ENCODE data around the gene C11orf21. TPM values are rescaled to one million over a fixed set of nuclear protein-coding genes. Genes with fewer than 3 reads are reported as not detected.
"Not testable (repeated sequence)": the region's sequence is repeated elsewhere in the genome, so short reads cannot be mapped to it uniquely, and the experiment has no call there.

The C11orf21 gene
- total RNA-seq, 2 donors from 2014 or later: 7.2 to 7.6 TPM

DNA sequence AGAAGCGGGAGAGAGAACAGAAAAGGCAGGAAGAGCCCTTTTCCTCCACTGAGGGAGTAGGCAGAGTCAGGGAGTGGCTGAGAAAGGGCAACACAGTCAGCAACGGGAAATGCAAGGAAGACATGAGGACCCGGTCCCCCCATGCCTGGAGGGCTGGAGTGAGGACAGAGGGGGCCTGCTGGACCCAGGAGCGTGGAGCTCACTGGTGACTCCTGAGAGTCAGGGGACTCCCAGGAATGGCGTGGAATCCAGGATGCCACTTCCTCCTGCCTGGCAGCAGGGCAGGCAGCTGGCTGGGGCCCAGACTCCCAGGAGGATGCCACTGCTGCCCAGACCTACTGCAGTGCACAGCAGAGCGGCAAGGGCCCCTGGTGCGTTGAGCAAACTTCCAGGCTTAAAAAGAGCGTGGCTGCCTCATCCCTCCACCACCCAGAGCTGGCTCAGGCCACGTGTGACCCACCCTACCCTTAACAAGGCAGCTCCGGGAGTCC, 11.3 kb downstream of the C11orf21 start:
- Mint-ChIP-seq H3K27me3 (no peaks in the 10 kb centered on the region), H3K27ac (no peak overlapping the region)
- DNase-seq (ENCODE audit: low spot score): peak; percentile 40

DNA sequence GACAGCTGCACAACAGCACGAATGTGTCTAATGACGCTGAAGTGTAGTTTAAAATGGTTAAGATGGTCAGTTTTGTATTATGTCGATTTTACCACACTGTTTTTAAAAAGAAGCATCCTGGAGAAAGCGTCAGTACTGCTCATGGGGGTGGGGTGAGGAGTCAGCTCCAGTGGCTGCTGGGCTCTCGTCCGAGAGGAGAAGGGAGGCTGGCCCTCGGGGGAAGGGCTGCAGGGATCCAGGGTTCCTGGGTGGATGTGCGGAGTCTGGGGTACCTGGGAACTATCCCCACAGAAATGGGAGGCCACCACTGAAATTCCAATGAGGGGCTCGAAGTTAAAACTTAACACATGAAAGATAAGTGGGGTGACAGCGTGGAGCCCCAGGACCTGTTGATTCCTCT, 11.9 kb downstream of the C11orf21 start:
- H3K27ac Mint-ChIP-seq: no peak overlapping the region
- H3K9me3 Mint-ChIP-seq: no peaks in the 10 kb centered on the region
- DNase-seq (ENCODE audit: low spot score) (peak; percentile 37), ATAC-seq (no peak)
- no peaks in the 10 kb centered on the region for H3K27me3 Mint-ChIP-seq
- H3K4me1 Mint-ChIP-seq (ENCODE audit: low read depth in 2 of 2): peaks cover 21 to 39% of the 10 kb centered on the region in 2 donors
- no peak overlapping the region for H3K4me3 Mint-ChIP-seq
- H3K36me3 Mint-ChIP-seq: peaks cover 5% of the 10 kb centered on the region

More for the DNA sequence above, 11.3 kb downstream of the C11orf21 start:
- Mint-ChIP-seq H3K36me3 (no peaks in the 10 kb centered on the region), H3K4me3 (no peak overlapping the region), H3K4me1 (ENCODE audit: low read depth in 2 of 2) (peaks cover 22 to 41% of the 10 kb centered on the region in 2 donors), H3K9me3 (no peaks in the 10 kb centered on the region)
- ATAC-seq: no peak

DNA sequence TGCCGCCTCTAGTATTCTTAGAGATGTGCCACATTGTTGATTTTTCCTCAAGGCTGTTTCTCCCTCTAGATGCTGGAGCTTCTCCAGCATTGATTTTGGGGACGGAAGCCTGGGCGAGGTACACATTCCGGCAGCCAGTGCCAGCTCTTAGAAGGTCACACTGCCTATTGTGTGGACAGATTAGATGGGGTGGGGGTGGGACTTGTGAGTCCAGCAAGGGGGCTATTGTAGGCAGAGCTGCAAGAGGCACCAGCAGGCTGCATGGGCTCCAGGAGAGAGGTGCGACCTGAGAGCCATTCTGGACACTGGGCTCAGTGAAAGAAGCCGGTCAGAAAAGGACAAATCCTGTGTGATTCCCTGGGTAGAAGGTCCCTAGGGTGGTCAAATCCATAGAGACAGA, 12.4 kb downstream of the C11orf21 start:
- DNase-seq (ENCODE audit: low spot score): peak; percentile 29
- H3K4me3 Mint-ChIP-seq: no peak overlapping the region
- H3K4me1 Mint-ChIP-seq (ENCODE audit: low read depth in 2 of 2): peaks cover 16 to 35% of the 10 kb centered on the region in 2 donors
- H3K27me3 Mint-ChIP-seq: no peaks in the 10 kb centered on the region
- H3K36me3 Mint-ChIP-seq: peaks cover 6% of the 10 kb centered on the region
- no peaks in the 10 kb centered on the region for H3K9me3 Mint-ChIP-seq
- no peak for ATAC-seq
- H3K27ac Mint-ChIP-seq: no peak overlapping the region

DNA sequence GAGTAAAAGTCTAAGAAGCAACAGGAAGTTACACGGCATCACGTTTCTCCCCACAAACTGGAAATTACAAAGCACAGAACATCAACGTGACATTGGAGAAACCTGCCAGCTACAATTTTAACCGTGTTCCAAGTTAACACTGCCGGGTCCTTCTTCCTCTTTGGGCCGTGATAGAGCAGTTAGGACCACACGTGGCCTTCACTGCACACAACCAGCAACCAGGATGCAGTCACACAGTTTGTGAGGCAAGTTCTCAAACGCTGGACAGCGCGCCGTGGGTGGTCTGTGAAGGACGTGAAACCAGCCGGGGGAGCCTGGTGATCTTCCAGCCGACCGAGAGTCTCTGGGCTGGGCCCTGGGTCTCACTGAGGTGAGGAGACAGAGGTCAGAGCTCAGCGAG, 14.6 kb downstream of the C11orf21 start:
- ATAC-seq (no peak), DNase-seq (ENCODE audit: low spot score) (peak; percentile 25)
- H3K4me3 Mint-ChIP-seq: no peak overlapping the region
- peaks cover 3% of the 10 kb centered on the region for H3K9me3 Mint-ChIP-seq
- H3K27ac Mint-ChIP-seq: no peak overlapping the region
- peaks cover 10% of the 10 kb centered on the region for H3K36me3 Mint-ChIP-seq
- no peaks in the 10 kb centered on the region for H3K27me3 Mint-ChIP-seq
- peaks cover 12 to 23% of the 10 kb centered on the region in 2 donors for H3K4me1 Mint-ChIP-seq (ENCODE audit: low read depth in 2 of 2)

DNA sequence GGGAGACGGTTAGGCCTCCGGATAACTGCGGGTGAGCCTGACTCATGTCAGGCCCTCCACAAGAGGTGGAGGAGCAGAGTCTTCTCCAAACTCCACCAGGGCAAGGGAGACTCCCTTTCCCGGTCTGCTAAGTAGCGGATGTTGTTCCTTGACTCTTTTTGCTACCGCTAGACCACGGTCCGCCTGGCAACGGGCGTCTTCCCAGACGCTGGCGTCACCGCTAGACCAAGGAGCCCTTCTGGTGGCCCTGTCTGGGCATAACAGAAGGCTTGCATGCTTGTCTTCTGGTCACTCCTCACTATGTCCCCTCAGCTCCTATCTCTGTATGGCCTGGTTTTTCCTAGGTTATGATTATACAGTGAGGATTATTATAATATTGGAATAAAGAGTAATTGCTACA, 15.4 kb downstream of the C11orf21 start:
- DNase-seq (ENCODE audit: low spot score): peak; percentile 37
- not testable (repeated sequence) for H3K4me3 Mint-ChIP-seq, H3K27me3 Mint-ChIP-seq, H3K27ac Mint-ChIP-seq, ATAC-seq, H3K9me3 Mint-ChIP-seq
- Mint-ChIP-seq H3K36me3 (peaks cover 11% of the 10 kb centered on the region), H3K4me1 (ENCODE audit: low read depth in 2 of 2) (peaks cover 12 to 23% of the 10 kb centered on the region in 2 donors)

DNA sequence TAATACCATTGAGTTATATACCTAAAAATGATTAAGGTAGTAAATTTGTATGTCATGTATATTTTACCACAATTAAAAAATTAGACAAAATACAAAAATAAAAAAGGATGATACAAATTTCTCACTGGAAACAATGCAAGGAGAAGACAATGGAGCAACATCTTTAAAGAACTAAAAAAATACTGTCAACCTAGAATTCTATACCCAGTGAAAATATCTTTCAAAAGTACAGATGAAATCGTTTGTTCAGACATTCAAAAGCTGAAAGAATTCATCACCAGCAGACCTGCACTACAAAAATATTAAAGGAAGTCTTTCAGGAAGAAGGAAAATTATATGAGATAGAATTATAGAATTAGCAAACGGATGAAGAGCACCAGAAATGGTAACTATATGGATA, 21.5 kb downstream of the C11orf21 start:
- peaks cover 5 to 13% of the 10 kb centered on the region in 2 donors for H3K4me1 Mint-ChIP-seq (ENCODE audit: low read depth in 2 of 2)
- no peak overlapping the region for H3K27ac Mint-ChIP-seq
- no peak for DNase-seq (ENCODE audit: low spot score)
- H3K9me3 Mint-ChIP-seq: peaks cover 7% of the 10 kb centered on the region
- peaks cover 0 to 7% of the 10 kb centered on the region in 2 donors for H3K27me3 Mint-ChIP-seq
- peaks cover 25% of the 10 kb centered on the region for H3K36me3 Mint-ChIP-seq
- ATAC-seq: no peak
- no peak overlapping the region for H3K4me3 Mint-ChIP-seq

DNA sequence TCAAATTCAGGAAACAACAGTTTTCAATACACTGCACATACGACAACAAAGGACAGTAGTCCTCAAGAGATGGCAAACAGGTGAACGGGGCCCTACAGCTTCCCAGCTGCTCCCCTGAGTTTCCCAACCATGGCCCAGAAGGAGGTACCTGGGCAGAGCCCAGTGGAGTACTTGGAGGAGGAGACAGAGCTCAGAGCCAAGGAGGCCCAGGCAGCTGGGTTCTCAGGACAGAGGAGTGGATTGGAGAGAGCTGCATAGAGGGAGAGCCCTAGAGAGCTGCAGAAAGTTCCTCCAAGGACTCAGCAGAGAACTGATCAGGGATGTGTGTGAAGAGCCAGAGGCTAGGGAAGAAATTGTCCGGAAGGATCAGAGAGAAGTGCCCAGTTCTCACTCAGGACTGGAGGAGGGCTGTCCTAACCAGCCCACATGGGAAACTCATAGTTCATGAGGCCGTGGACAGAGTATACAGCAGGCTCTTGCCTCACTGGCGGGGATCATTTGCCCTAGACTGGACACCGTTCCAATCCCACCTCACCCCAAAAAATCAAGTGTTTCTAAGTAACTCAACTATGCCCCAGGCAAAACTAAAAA, 23.7 kb downstream of the C11orf21 start:
- Mint-ChIP-seq H3K4me1 (ENCODE audit: low read depth in 2 of 2) (peaks cover 5 to 13% of the 10 kb centered on the region in 2 donors), H3K9me3 (peaks cover 7% of the 10 kb centered on the region), H3K27ac (peak overlapping the region in 1 of 2 donors; percentile 10), H3K36me3 (peaks cover 21% of the 10 kb centered on the region), H3K27me3 (peaks cover 3 to 7% of the 10 kb centered on the region in 2 donors), H3K4me3 (no peak overlapping the region)
- DNase-seq (ENCODE audit: low spot score) (no peak), ATAC-seq (no peak)

DNA sequence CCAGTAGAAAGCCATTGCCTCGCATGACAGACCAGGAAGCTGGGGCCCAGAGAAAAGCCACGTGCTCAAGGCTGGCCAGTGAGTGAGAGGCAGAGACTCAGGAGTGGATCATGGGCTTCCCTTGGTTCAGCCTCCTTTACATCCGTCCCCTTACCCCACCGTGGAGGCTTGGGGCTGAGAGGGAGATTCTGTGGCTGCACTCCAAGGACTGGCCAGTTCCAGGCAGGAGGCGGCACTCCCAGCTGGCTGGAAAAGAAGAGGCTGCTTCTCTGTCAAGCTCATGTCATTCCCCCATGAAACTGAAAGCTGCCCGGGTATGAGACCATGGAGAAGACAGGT, 24.7 kb downstream of the C11orf21 start:
- Mint-ChIP-seq H3K27ac (no peak overlapping the region), H3K27me3 (peaks cover 6 to 7% of the 10 kb centered on the region in 2 donors), H3K4me1 (ENCODE audit: low read depth in 2 of 2) (peaks cover 5 to 13% of the 10 kb centered on the region in 2 donors), H3K36me3 (peaks cover 15% of the 10 kb centered on the region), H3K4me3 (no peak overlapping the region), H3K9me3 (peaks cover 5% of the 10 kb centered on the region)
- DNase-seq (ENCODE audit: low spot score) (no peak), ATAC-seq (peak in 1 of 2 donors; percentile 46)

DNA sequence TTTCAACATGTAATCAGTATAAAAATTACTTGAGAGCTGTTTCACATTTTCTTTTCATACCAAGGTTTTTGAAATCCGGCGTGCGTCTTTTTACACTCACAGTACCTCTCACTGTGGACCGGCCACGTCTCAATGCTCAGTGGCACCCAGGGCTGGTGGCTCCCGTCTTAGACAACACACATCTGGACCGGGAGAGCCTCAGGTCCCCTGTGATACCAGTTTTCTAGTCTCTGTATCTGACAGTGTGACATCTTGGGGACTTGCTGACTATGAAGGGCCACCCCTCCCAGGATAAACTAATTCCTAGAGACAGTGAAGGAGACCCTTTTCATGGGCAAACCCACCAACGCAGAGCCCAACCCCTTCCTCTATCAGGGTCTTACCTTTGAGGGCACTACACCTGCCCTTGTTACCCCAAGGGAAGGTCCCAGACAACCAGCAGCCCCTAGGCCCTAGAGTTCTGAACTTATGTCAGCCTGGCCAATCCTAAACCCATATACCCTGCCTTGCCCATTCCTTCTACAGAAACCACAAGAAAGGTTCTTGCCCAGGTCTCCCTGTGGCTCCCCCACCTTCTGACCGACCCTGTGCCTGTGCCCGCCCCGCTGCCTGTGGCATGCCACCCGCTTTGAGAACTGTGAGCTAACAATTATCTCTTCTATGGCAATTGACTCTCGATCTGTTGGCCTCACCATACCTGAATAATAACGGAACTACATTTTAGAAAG, 25.3 kb downstream of the C11orf21 start:
- H3K4me1 Mint-ChIP-seq (ENCODE audit: low read depth in 2 of 2): peaks cover 5 to 13% of the 10 kb centered on the region in 2 donors
- H3K36me3 Mint-ChIP-seq: peaks cover 15% of the 10 kb centered on the region
- DNase-seq (ENCODE audit: low spot score): no peak
- H3K27ac Mint-ChIP-seq: no peak overlapping the region
- no peak for ATAC-seq
- peaks cover 6 to 7% of the 10 kb centered on the region in 2 donors for H3K27me3 Mint-ChIP-seq
- peaks cover 5% of the 10 kb centered on the region for H3K9me3 Mint-ChIP-seq
- H3K4me3 Mint-ChIP-seq: no peak overlapping the region

DNA sequence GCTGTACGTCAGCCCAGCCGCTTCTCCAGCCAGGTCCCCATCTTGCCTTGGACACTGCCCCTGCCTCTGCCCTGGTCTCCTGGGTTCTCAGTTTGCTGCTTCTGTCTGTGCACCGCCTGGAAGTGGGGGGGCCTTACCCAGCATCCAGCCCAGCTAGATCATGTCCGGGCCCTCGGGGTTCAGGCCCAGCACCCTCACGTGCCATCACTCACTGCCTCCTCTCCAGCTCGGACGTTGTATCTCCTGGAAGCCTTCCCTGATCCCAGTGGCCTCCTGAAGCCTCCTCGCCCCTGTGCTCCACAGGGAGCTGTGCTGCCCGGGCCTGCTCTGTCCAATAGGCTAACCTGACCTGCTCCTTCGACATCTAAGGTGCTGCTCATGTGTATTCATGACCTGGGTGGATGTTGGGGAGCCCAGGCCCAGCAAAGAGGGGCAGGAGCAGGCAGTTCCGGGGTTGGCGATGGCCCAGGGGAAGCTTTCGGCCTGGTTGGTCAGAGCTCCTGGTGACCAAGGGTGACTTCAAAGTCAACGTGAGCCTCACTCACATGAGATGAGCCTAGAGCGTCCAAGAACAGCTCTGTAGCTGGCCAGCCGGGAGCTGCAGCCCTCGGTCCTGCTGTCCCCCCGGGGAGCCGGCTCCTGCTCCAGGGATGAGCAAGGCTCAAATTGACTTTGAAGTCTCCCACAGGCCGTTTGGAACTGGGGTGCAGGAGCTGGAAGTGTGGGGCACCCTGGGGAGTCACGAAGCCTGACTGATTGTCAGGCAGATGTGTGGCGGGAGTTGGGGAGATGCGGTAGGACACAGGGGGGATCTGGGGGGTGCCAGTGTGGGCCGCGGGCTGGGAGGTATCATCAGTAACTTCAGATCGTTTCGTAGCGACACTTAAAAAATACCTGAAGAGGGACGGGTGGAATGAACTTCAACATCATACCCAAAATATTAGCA, 26.1 kb downstream of the C11orf21 start:
- Mint-ChIP-seq H3K4me1 (ENCODE audit: low read depth in 2 of 2) (peaks cover 6 to 13% of the 10 kb centered on the region in 2 donors), H3K9me3 (peaks cover 5% of the 10 kb centered on the region), H3K27ac (no peak overlapping the region), H3K4me3 (no peak overlapping the region), H3K36me3 (peaks cover 15% of the 10 kb centered on the region), H3K27me3 (peaks cover 6 to 7% of the 10 kb centered on the region in 2 donors)
- no peak for ATAC-seq
- DNase-seq (ENCODE audit: low spot score): no peak

DNA sequence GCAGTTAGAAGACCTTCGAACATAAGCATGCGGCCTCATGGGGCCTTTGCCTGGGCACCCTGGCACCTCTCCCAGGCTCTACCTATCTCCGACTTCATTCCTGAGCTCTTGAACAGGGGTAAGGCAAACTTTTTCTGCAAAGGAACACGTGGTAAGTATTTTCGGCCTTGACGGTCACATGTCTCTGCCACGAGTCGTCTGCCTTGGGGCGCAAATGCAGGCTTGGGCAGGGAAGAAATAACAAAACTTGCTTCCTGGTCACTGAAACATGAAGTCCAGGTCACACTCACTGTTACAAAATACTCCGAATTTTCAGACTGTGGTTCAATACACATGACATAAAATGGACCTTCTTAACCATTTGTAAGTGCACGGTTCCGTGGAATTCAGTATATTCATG, 27.9 kb downstream of the C11orf21 start:
- H3K4me1 Mint-ChIP-seq (ENCODE audit: low read depth in 2 of 2): peaks cover 8 to 13% of the 10 kb centered on the region in 2 donors
- no peak for ATAC-seq
- H3K27me3 Mint-ChIP-seq: peaks cover 6 to 7% of the 10 kb centered on the region in 2 donors
- no peak overlapping the region for H3K27ac Mint-ChIP-seq
- peaks cover under 1% of the 10 kb centered on the region for H3K36me3 Mint-ChIP-seq
- H3K4me3 Mint-ChIP-seq: no peak overlapping the region
- H3K9me3 Mint-ChIP-seq: no peaks in the 10 kb centered on the region
- DNase-seq (ENCODE audit: low spot score): no peak

DNA sequence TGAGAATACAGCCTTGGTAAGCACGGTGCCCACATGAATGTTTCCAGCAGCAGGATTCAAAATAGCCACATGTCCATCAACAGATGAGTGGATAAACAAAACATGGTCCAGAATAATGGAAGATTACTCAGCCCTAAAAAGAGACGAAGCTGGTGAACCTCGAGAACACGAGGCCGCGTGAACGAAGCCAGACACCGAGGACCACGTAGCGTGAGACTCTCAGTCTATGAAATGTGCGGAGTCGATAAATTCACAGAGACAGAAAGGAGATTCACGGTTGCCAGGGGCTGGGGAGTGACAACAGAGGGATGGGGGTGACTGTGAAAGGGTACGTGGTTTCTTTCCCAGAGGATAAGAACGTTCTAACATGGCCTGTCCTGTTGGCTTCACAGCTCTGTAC, 28.4 kb downstream of the C11orf21 start:
- Mint-ChIP-seq H3K4me3 (no peak overlapping the region), H3K27ac (no peak overlapping the region), H3K27me3 (peaks cover 6 to 7% of the 10 kb centered on the region in 2 donors)

DNA sequence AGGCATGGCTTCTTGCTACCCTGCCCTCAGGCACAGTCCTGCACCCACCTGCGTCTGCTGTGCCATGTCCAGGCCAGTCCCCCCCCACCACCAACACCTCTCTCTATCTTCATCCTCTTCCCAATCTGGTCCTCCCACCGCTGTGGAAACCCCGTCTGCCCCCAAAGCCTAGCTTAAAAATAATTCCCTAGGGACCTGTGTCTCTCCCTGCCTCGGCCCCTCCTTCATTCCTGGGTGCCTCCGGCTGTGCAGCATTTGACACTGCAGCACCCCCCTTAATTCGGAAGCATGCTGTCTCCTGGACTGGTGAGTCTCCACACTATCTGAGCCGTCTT, 28.8 kb downstream of the C11orf21 start:
- DNase-seq (ENCODE audit: low spot score) (no peak), ATAC-seq (no peak)
- Mint-ChIP-seq H3K9me3 (no peaks in the 10 kb centered on the region), H3K36me3 (no peaks in the 10 kb centered on the region), H3K27ac (no peak overlapping the region), H3K27me3 (peaks cover 6% of the 10 kb centered on the region in 2 donors), H3K4me1 (ENCODE audit: low read depth in 2 of 2) (peaks cover 15 to 21% of the 10 kb centered on the region in 2 donors), H3K4me3 (no peak overlapping the region)

More for the DNA sequence above, 28.4 kb downstream of the C11orf21 start:
- Mint-ChIP-seq H3K9me3 (no peaks in the 10 kb centered on the region), H3K36me3 (no peaks in the 10 kb centered on the region), H3K4me1 (ENCODE audit: low read depth in 2 of 2) (peaks cover 12 to 18% of the 10 kb centered on the region in 2 donors)
- ATAC-seq: no peak
- no peak for DNase-seq (ENCODE audit: low spot score)
